Right lung (tissue), 5 donors: ENCODE data around the gene CHCHD10. TPM values are rescaled to one million over a fixed set of nuclear protein-coding genes. Genes with fewer than 3 reads are reported as not detected.

ENCODE experiments used
- polyA plus RNA-seq, 5 donors: library from polyadenylated mRNA; unstranded; fragments of 120-200 nt; gene quantifications; one replicate each; pipeline versions ENCODE4 v1.2.1 to v1.2.3, GENCODE V29; 2013; ENCODE audit warnings: inconsistent platforms in 1 of 5, low replicate concordance in 1 of 5; ENCODE audit not compliant: insufficient read length in 5 of 5, insufficient read depth in 1 of 5

Gene CHCHD10
- polyA plus RNA-seq, 5 donors = 18.4 to 38.4 (median 24.0) TPM

Other genes with a start within 250 kb of the CHCHD10 start
- gene IGLL1, start 187.7 kb downstream of the CHCHD10 start, polyA plus RNA-seq = 1 to 10 TPM in 2 of 5 donors, under 1 TPM in 3; 0.28 to 1.8 (median 0.47) TPM
- gene DRICH1, start 135.7 kb downstream of the CHCHD10 start, polyA plus RNA-seq = 1 to 10 TPM; 2.5 to 5.1 (median 3.2) TPM
- 1 to 10 TPM; 2.7 to 5.0 (median 4.1) TPM for gene RGL4, start 77.0 kb downstream of the CHCHD10 start, polyA plus RNA-seq
- gene ZNF70, start 16.9 kb downstream of the CHCHD10 start, polyA plus RNA-seq = 10 to 100 TPM in 1 of 5 donors, 1 to 10 TPM in 4; 6.8 to 10.0 (median 7.1) TPM
- under 1 TPM in 3 of 5 donors, not detected in 2; 0.61 to 0.91 (median 0.76) TPM for gene VPREB3, start 13.5 kb downstream of the CHCHD10 start, polyA plus RNA-seq
- 1 to 10 TPM; 3.7 to 8.6 (median 7.2) TPM for gene C22orf15, start 5.0 kb downstream of the CHCHD10 start, polyA plus RNA-seq
- gene MMP11, start 4.9 kb upstream of the CHCHD10 start, polyA plus RNA-seq = 10 to 100 TPM in 2 of 5 donors, 1 to 10 TPM in 3; 7.5 to 12.5 (median 9.4) TPM
- gene SMARCB1, start 19.0 kb upstream of the CHCHD10 start, polyA plus RNA-seq = 100 to 1,000 TPM; 142 to 157 (median 143) TPM
- 1 to 10 TPM; 3.5 to 5.3 (median 3.9) TPM for gene DERL3, start 71.0 kb upstream of the CHCHD10 start, polyA plus RNA-seq
- gene SLC2A11, start 89.9 kb upstream of the CHCHD10 start, polyA plus RNA-seq = 10 to 100 TPM; 14.9 to 24.0 (median 19.8) TPM
- 100 to 1,000 TPM; 112 to 314 (median 160) TPM for gene MIF, start 126.4 kb upstream of the CHCHD10 start, polyA plus RNA-seq
- 10 to 100 TPM in 2 of 5 donors, 1 to 10 TPM in 3; 7.1 to 23.0 (median 9.4) TPM for gene GSTT2B, start 193.2 kb upstream of the CHCHD10 start, polyA plus RNA-seq
- gene DDTL, start 198.9 kb upstream of the CHCHD10 start, polyA plus RNA-seq = 10 to 100 TPM in 3 of 5 donors, 1 to 10 TPM in 2; 7.1 to 10.8 (median 10.1) TPM
- gene DDT, start 206.5 kb upstream of the CHCHD10 start, polyA plus RNA-seq = 10 to 100 TPM; 46.9 to 87.1 (median 62.7) TPM
- 1 to 10 TPM in 3 of 5 donors, not detected in 2; 1.5 to 2.0 (median 1.9) TPM for gene GSTT2, start 212.2 kb upstream of the CHCHD10 start, polyA plus RNA-seq
- under 1 TPM in 2 of 5 donors, not detected in 3; 0.05 to 0.12 TPM for gene GSTT4, start 237.5 kb upstream of the CHCHD10 start, polyA plus RNA-seq
- gene CABIN1, start 243.3 kb upstream of the CHCHD10 start, polyA plus RNA-seq = 100 to 1,000 TPM in 2 of 5 donors, 10 to 100 TPM in 3; 68.9 to 132 (median 78.6) TPM